Myocyte (in vitro differentiated cells): ENCODE results near the gene SNRPA1. TPM values are rescaled to one million over a fixed set of nuclear protein-coding genes. Genes with fewer than 3 reads are reported as not detected.

Source experiments
- DNase-seq: peaks from one replicate; pipeline ENCODE4 v3.0.0-alpha.2; 2012; ENCODE audit warnings: low read depth
- total RNA-seq: library from RNA; depleted of rRNA; stranded (reverse); fragments of >200 nt; gene quantifications from 2 replicates; pipeline ENCODE4 v1.2.3, GENCODE V29; 2014

The SNRPA1 gene
- total RNA-seq, 1 donor from 2014 or later, result 15.4 TPM

- DNase-seq, result no peak
These were observed 25.5 kb upstream of the SNRPA1 start for GRCh38 chr15:101320501-101321052.

- DNase-seq, result no peak
These were observed 23.8 kb upstream of the SNRPA1 start for GRCh38 chr15:101318839-101319238.

DNA sequence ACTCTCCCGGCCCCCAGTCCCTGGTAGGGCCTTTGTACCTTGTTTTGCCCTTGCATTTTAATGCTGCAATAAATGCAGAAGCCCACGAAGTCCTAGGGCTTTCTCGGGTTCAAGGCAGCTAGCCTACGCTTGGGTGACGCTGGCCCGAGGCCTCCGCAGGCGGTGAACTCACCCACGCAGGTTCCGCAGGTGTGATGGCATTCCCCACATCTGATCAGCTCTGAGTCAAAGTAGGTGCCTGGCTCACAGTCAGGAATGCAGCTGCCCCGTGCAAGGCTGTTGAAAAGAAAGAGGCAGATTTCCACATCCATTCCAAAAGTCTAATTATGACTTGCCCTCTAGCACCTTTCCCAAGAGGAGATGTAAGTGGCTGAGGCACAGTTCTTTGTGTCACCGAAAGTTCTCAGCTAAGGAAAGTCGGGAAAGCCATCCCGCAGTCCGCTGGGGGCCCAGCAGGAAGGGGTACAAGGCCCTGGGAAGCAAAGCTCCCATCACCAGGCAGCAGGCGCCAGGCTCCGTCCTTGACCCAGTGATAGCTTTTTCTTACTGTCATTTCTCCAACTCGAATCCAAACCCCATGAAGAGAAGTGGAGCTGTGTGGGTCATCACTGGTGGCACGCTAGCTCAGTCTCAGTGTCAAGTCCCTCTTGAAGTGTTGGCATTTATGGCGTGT lies 23.2 kb upstream of the SNRPA1 start:
- no peak for DNase-seq

GRCh38 chr15:101317336-101317872 lies 22.4 kb upstream of the SNRPA1 start:
- no peak for DNase-seq

DNA sequence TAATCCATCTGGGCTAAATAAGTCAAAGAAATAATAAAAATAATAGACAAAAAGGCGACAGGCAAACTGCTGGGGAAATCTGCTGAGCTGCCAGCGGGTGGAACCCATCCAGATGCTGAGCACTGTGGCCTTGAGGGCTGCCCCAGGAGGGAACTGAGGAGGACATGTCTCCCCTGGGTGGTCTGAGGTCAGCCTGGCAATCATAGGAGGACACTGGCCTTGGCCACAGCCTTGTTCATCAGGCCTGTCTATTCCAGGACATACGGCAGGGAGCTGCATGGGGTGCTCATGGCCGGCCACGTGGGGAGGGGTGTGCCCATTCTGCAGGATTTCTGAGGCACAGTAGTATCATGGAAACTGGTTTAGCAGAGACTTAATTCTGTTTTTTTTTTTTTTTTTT lies 21.5 kb upstream of the SNRPA1 start:
- no peak for DNase-seq

GRCh38 chr15:101315736-101316135 lies 20.7 kb upstream of the SNRPA1 start:
- DNase-seq, result no peak

DNA sequence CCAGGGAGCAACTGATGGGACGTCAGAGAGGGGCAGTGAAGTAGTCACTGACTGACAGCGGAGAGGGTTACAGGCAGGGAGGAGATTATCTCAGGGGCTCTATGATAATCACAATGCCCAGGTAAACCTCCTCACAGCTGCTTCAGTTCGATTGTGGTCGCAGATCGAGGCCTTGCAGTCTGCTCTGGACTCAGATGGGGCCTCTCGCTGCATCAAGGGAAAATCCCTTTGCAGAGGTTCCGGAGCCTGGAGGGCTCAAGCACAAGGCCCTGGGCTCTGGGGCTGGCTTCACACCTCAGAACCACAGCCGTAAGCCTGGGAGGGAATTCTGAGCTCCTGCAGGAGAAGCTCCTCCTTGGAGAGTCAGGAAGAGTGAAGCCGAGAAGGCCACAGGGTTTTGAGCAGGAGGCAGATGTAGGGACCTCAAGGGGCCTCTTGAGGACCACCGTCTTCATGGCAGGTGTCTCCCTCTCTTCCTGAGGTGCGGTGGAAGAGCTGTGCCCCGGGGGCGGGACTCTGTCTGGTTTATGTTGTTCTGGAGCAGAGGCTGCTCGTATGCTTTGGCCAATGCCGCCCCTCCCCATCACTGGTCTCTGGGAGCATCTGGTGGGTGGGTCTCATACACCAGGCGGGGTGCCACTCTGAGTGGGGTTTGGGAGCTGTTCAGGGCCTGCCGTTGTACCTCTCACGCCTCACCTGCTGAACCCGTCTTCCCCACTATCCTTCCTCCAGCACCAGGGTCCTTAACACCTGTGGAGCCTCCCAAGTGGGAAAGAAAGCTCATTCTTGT lies 19.5 kb upstream of the SNRPA1 start:
- no peak for DNase-seq

- DNase-seq, result no peak
These were observed 18.2 kb upstream of the SNRPA1 start for GRCh38 chr15:101313041-101313761.

DNA sequence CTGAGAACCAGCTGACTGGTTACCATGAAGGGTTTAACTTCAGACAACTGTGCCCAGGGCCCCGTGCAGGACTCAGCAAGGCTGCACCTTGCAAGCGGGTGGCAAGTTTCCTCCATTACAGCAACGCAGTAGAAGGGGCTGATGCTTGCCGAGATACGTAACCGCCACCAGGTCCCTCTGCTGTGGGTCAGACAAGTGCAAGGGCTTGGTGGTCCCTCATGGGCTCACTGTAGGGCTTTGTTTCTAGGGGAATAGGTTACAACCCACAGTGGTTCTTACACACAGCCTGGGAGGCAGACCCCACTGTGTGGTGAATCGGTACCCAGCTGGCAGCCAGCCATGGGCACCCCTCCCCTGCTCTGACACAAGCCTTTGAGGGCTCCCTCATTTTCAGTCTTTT lies 15.5 kb upstream of the SNRPA1 start:
- DNase-seq, result no peak

GRCh38 chr15:101310161-101310480 lies 15.1 kb upstream of the SNRPA1 start:
- no peak for DNase-seq

DNA sequence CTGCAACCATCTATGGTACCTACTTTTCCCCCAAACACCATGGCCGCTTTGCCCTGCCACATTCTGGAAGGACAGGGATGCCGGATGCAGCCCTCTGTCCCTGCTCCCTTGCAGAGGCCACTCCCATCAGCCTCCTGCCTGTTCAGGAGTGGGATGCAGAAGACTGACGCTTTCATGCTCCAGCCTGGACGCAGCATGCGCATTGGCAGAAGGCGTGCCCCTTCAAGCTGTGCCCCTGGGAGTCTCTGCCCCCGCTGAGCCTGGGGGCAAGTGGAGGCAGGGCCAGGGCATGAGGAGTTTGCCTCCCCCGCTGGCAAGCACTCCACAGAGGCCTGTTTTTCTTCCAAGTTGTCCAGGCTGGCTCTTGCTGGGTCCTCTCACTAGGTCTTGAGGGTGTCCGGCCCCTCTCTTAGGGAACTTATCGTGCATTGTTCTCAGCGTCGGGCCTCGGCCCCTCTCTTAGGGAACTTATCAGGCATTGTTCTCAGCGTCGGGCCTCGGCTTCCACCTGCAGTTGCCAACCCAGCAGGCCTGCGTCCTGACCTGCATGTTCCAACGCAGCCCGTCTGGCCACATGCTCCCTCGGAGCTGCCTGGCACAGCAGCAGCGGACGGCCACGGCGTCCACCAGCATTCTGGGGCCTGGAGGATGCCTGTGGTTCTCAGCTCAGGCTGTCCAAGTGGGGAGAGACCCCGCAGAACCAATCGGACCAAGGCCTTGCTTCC lies 14.6 kb upstream of the SNRPA1 start:
- no peak for DNase-seq

DNA sequence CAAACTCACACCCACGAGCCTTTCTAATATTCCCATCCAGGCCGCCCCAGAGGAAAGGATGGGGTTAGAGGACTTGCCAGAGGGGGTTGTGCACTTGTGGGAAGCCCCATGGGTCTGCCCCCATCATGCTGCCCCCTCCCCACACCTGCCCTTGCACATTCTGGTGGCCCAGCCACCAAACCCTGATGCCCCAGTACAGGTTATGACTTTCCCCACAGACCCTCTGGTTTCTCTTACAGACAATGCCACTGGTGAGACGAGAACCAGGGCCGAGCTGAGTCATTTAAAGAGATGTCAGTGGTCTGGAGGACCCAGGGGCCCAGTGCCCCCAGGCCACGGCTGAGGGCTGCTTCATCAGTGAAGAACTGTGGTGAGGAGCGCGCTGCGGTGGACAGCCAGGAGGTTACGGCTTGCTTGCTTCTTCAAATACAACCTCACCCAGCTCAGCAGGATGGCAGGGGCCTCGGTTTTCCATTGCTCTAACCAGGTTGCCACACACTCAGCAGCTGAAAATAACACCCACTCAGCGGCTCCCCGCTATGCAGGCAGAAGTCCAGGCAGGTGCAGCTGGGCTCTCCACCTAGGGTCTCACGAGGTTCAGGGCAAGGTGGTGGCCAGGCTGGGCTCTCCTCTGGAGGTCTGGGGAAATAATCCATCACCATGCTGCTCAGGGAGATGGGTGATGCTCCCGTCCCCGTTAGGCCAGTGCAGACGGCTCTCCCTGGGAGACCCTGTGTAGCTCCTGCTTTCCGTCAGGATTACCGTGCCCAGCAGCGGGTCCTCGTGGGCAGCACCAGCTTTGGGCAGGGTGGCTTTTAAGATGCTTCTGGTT lies 13.8 kb upstream of the SNRPA1 start:
- no peak for DNase-seq

DNA sequence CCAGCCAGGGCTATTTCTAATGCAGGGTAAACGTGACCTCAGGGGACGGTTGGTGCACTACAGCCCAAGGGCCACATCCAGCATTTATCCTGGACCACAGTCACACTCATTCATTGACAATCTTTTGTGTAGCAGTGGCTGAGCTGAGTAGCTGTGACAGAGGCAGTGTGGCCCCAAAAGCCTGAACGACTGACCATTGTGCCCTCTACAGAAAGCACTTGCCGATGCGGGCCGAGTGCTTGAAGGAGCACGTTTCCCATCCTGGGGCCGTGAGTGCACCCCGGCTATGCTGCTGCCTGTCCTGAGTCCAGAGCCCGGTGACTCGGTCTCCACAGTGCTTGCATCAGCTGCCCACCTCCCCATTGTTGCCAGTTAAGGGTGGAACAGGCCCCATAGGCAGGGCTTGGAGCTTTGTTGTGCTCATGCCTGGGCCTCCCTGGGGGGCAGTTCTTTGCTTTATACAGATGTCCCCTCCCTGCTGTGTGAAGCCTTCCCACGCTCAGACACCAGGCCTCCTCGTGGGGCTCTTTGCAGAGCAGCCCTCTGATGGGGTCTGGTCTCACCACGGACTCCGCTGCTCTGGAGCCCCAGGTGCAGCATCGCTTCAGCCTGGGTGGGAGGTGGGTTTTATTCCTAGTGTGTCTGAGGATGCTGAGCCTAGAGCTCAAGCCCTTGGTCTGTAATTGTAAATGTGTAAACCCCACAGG lies 13.0 kb upstream of the SNRPA1 start:
- DNase-seq, result no peak

DNA sequence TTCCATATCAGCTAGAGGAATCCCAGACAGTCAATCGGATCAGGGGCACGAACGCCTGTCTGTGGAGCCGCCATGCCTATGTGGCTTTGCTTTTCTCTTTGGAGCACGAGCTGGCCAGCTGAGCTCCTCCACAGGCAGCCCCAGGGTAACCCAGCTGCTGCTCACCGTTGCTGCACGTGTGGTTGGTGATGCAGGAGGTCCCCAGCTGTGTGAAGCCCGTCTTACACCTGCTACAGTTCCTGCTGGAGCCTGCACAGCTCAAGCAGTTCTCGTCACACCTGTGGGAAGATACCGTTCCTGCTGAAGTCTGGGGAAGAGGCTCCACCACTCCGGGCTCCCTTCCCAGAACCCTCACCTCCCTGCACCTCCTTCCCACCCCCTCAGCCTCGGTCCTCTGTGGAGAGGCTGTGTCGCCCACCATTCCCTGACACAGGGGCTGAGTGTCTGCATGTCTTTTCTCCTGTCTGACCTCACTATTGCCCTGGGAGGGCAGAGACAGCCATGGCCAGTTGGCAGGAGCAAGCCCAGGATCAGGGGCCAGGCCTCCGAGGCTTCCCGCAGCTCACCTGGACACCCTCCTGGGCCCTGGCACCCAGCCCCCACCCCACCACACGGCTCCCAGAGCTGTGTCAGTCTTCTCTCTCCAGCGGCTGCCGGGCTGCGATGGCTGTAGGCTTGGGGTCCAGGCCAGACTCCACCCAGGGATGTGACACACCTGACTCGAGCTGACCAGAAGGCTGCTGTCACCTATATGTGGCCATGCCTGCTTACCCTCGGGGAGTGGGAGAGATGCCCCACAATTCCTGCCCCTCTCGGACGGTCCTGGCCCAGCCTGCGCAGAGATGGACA lies 12.2 kb upstream of the SNRPA1 start:
- DNase-seq, result no peak

DNA sequence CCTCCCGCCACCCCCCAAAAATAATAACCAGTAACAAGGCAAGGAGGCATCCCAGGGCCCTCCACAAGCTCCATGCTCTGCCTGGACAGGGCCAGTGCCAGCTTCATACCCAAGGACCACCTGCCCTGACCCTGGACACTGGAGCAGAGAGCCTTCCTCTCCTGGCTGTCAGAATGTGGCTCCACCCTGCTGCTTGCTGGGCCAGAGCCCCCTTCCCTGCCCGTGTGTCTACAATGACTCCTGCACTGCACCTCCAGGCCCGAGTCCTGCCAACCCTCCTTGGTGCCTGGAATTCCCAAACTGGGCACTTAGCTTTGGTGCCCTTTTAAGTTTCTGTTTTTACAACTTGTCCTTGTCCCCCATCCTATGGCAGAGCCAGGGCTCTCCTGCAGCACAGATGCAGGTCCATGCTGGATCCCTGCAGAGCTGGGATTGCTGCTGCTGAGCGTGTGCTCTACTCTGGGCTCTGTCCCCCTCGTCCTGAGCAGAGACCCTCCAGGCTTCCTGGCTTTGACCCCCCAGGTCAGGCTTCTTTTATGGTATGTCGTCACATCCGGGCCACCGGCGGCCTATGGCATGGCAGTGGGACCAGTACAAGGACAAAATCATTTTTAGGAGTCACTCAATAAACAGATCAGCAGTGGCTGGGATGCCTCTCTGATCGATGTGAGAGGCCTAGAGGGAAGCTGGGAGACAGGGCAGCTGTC lies 11.4 kb upstream of the SNRPA1 start:
- no peak for DNase-seq

- peak; percentile 9 for DNase-seq
These were observed 10.8 kb upstream of the SNRPA1 start for GRCh38 chr15:101305820-101306255.

DNA sequence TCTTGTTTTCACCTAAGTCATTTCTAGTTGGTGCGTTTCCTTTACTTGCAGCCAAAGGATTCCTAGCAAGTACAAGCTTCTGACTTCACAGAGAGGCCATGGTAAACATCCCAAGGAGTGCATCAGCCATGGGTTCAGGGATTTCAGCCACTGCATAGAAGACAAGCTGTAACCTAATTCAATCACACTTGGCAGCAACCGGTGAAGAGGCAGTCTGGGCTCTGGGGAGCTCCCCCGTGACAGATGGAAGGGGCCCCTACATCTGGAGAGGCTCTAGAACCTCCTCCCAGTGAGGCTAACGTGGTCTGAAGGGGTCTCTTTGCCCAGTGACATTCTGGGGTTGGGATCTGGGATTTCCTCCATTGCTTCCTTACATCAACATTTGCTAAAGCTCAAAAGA lies 8.4 kb upstream of the SNRPA1 start:
- DNase-seq, result no peak
